Kidney epithelial cell (primary cell): Measurements from ENCODE around the gene GCAT. TPM values are rescaled to one million over a fixed set of nuclear protein-coding genes. Genes with fewer than 3 reads are reported as not detected.
"Not testable (repeated sequence)": the region's sequence is repeated elsewhere in the genome, so short reads cannot be mapped to it uniquely, and the experiment has no call there.

Experiments used
- DNase-seq: peaks from one replicate; pipeline ENCODE4 v3.0.0-alpha.2; 2010; ENCODE audit warnings: low read depth
- H3K27me3 ChIP-seq: 2 replicates; pipeline ENCODE4 v1.6.0; 2011; ENCODE audit warnings: low read length; ENCODE audit not compliant: control insufficient read depth, insufficient read depth
- H3K36me3 ChIP-seq: 2 replicates; pipeline ENCODE4 v1.5.1; 2011; ENCODE audit warnings: low read length; ENCODE audit not compliant: control insufficient read depth, insufficient read depth
- H3K4me3 ChIP-seq: 2 replicates; pipeline ENCODE4 v1.5.1; 2011; ENCODE audit warnings: low read depth, mild to moderate bottlenecking, control low read depth, low read length
- total RNA-seq: library from RNA; depleted of rRNA; stranded (reverse); fragments of >200 nt; gene quantifications from 2 replicates; pipeline ENCODE4 v1.2.3, GENCODE V29; 2015
- TF ChIP-seq, protein P1 (sequence below): IDR thresholded peaks from 2 replicates; pipeline ENCODE4 v1.5.1; 2011; ENCODE audit warnings: mild to moderate bottlenecking, moderate library complexity, low read length, control low read depth, inconsistent platforms; ENCODE audit not compliant: insufficient read depth, poor library complexity, severe bottlenecking

Gene GCAT
- total RNA-seq, 1 donor from 2014 or later = 37.4 TPM

DNA sequence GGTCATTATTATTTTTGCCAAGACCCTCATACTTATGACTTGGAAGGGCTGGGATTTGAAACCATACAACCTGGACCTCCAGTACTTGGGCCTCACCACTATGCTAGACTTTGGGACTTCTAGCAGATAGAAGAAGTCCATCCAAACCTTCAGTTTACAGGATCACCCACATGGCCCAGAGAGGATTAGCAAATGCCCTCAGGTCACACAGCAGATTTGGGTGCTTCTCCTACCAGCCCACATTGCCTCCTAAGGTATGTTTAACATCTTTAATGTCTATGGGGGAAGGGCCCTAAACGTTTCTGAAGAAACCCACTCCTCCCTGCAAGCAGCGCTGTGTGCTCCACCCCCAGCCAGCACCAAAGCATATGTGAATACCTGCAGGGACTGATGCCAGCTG lies 17.5 kb upstream of the GCAT start:
- no peak for DNase-seq
- TF ChIP-seq, protein P1, sequence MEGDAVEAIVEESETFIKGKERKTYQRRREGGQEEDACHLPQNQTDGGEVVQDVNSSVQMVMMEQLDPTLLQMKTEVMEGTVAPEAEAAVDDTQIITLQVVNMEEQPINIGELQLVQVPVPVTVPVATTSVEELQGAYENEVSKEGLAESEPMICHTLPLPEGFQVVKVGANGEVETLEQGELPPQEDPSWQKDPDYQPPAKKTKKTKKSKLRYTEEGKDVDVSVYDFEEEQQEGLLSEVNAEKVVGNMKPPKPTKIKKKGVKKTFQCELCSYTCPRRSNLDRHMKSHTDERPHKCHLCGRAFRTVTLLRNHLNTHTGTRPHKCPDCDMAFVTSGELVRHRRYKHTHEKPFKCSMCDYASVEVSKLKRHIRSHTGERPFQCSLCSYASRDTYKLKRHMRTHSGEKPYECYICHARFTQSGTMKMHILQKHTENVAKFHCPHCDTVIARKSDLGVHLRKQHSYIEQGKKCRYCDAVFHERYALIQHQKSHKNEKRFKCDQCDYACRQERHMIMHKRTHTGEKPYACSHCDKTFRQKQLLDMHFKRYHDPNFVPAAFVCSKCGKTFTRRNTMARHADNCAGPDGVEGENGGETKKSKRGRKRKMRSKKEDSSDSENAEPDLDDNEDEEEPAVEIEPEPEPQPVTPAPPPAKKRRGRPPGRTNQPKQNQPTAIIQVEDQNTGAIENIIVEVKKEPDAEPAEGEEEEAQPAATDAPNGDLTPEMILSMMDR = no peak
- no peaks in the 10 kb centered on the region for H3K27me3 ChIP-seq
- no peak overlapping the region for H3K4me3 ChIP-seq
- no peaks in the 10 kb centered on the region for H3K36me3 ChIP-seq

DNA sequence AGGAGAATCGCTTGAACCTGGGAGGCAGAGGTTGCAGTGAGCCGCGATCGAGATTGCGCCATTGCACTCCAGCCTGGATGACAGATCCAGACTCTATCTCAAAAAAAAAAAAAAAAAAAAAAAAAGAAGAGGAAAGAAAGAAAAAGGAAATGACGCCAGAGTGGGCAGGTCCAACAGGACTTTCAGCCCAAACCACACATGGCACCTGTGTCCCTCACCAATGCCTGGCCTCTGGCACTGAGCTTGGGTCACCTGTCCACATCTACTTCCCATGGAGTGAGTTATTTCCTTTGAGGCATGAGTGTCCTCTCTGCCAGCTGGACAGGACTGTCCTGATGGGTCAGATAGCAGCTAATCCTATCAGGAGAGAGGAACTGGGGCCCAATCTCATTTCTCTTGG lies 15.2 kb upstream of the GCAT start:
- TF ChIP-seq, protein P1 = no peak
- Histone ChIP-seq H3K36me3 (no peaks in the 10 kb centered on the region), H3K27me3 (no peaks in the 10 kb centered on the region), H3K4me3 (no peak overlapping the region)
- no peak for DNase-seq

DNA sequence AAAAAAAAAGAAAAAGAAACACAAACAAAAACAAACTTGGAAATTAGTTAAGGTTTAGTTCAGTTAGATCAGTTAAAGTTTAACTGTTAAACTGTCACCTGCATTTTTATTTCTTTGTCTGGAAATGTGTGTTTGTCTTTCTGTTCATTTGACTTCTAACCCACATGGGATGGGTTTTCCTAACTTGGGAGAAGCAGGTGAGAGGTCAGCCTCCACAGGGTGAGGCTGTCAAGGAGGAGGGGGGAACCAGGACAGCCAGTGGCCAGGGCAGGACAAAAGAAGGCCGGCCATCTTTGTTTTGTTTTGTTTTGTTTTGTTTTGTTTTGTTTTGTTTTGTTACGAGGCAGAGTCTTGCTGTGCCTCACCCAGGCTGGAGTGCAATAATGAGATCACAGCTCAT lies 13.4 kb upstream of the GCAT start:
- Histone ChIP-seq H3K4me3 (no peak overlapping the region), H3K36me3 (no peaks in the 10 kb centered on the region), H3K27me3 (no peaks in the 10 kb centered on the region)
- no peak for DNase-seq
- TF ChIP-seq, protein P1 = no peak

DNA sequence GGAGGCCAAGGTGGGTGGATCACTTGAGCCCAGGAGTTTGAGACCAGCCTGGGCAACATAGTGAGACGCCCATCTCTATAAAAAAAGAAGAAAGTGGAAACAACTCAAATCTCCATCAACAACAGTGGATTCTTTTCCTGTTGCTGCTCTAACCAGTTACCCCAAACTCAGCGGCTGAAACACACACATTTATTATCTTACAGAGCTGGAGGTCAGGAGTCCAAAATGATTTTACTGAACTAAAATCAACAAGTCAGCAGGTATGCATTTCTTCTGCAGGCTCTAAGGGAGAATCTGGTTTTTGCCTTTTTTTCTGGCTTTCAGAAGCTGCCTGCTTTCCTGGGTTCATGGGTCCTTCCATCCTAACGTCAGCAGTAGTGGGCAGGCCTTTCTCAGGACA lies 11.7 kb upstream of the GCAT start:
- no peak for DNase-seq
- Histone ChIP-seq H3K4me3 (no peak overlapping the region), H3K27me3 (no peaks in the 10 kb centered on the region), H3K36me3 (no peaks in the 10 kb centered on the region)
- TF ChIP-seq, protein P1 = no peak

DNA sequence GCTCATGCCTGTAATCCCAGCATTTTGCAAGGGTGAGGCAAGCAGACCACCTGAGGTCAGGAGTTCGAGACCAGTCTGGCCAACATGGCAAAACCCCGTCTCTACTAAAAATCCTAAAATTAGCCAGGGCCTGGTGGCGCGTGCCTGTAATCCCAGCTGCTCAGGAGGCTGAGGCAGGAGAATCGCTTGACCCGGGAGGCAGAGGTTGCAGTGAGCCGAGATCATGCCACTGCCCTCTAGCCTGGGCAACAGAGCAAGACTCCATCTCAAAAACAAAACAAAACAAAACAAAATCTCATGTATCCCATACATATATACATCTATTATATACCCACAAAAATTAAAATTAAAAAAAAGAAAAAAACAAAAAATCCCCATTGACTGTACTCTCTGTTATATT lies 10.5 kb upstream of the GCAT start:
- DNase-seq, H3K36me3 ChIP-seq, H3K27me3 ChIP-seq, H3K4me3 ChIP-seq: not testable (repeated sequence)

DNA sequence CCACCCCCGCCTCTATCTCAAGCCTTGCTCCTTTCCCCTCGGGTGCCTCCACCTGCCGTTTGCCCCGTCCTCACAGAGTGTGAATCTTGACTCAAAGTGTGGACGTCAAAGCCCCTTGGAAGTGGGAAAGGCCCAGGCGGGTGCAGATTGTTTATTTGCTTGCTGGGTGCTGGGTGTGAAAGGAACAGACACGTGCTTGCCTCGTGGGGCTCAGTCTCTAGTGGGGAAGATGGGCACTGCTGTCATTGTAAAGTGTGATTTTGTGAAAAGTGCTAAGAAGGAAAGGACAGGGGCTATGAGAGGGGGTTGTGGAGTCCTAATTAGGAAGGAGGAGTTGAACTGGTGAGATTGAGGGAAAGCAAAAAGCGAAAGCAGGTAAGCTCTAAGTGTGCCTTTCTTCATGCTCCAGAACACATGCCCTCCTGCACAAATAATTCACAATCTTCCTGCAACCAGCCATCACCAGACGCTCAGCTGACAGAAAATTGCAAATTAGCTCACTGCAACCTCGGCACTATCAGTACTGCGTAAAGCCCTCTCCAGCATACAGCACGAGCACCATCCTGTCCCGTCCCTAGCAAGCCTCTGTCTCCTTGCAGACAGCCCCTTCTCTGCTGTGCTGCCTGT lies 9.7 kb upstream of the GCAT start:
- Histone ChIP-seq H3K27me3 (no peaks in the 10 kb centered on the region), H3K4me3 (no peak overlapping the region), H3K36me3 (no peaks in the 10 kb centered on the region)
- TF ChIP-seq, protein P1 = no peak
- no peak for DNase-seq

DNA sequence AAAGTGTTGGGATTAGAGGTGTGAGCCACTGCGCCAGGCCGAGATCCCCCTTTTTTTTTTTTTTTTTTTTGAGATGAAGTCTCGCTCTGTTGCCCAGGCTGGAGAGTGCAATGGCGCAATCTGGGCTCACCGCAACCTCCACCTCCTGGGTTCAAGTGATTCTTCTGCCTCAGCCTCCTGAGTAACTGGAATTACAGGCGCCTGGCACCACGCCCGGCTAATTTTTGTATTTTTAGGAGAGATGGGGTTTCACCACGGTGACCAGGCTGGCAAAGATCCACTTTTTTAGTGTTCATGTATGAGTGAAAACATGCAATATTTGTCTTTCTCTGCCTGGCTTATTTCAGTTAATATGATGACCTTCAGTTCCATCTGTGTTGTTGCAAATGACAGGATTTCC lies 7.8 kb upstream of the GCAT start:
- not testable (repeated sequence) for H3K36me3 ChIP-seq, H3K27me3 ChIP-seq, H3K4me3 ChIP-seq, DNase-seq
